CD4-positive, alpha-beta memory T cell (primary cell): Measurements from ENCODE around the gene TRIM47. TPM values are rescaled to one million over a fixed set of nuclear protein-coding genes. Genes with fewer than 3 reads are reported as not detected.
A peak's percentile ranks its signal among the peaks of the same experiment; 100 is the strongest.

Source experiments
- CTCF ChIA-PET: fragments of 350-600 bp; sonication (Branson Sonifier 250); formaldehyde crosslinking; loops from one replicate; lab custom pipeline; 2021; ENCODE audit warnings: inconsistent platforms; ENCODE audit not compliant: partially characterized antibody; lab: Charles Lee
- POLR2A ChIA-PET: fragments of 350-600 bp; sonication (Branson Sonifier 250); formaldehyde crosslinking; loops from one replicate; lab custom pipeline; 2021; ENCODE audit not compliant: partially characterized antibody; lab: Charles Lee
- DNase-seq, 5 donors: peaks; one replicate each; pipeline versions ENCODE4 v3.0.0 to v3.0.0-alpha.2; 2020 to 2022; ENCODE audit warnings: mixed read lengths in 1 of 5
- H3K27ac ChIP-seq: one replicate; pipeline ENCODE4 v1.7.0; 2013; ENCODE audit warnings: low read depth, low read length
- H3K27me3 ChIP-seq: 2 replicates; pipeline ENCODE4 v1.7.0; 2013; ENCODE audit warnings: mild to moderate bottlenecking, low read length, moderate library complexity; ENCODE audit not compliant: insufficient read depth
- H3K36me3 ChIP-seq: 2 replicates; pipeline ENCODE4 v1.7.0; 2013; ENCODE audit warnings: mild to moderate bottlenecking, low read length, moderate library complexity; ENCODE audit not compliant: insufficient read depth
- H3K4me1 ChIP-seq: 2 replicates; pipeline ENCODE4 v1.7.0; 2013; ENCODE audit warnings: mild to moderate bottlenecking, low read length, moderate library complexity; ENCODE audit not compliant: insufficient read depth
- H3K4me3 ChIP-seq, 2 donors: one replicate each; pipeline ENCODE4 v1.7.0; 2013; ENCODE audit warnings: low read length in 2 of 2, mild to moderate bottlenecking in 1 of 2
- H3K9me3 ChIP-seq, 2 donors: one replicate each; pipeline ENCODE4 v1.7.0; 2013; ENCODE audit warnings: low read length in 2 of 2, control low read depth in 1 of 2; ENCODE audit not compliant: control insufficient read depth in 1 of 2
- H3K27ac Mint-ChIP-seq, 7 donors: one replicate each; pipeline ENCODE4 v1.8.0; 2020 to 2021; ENCODE audit warnings: mixed read lengths in 7 of 7, mild to moderate bottlenecking in 6 of 7, inconsistent platforms in 3 of 7, moderate library complexity in 3 of 7
- H3K27me3 Mint-ChIP-seq, 2 donors: one replicate each; pipeline ENCODE4 v1.8.0; 2020 to 2021; ENCODE audit warnings: mixed read lengths in 2 of 2
- H3K36me3 Mint-ChIP-seq, 2 donors: one replicate each; pipeline ENCODE4 v1.8.0; 2020 to 2021; ENCODE audit warnings: mixed read lengths in 2 of 2, inconsistent platforms in 1 of 2, mild to moderate bottlenecking in 1 of 2
- H3K4me1 Mint-ChIP-seq, 4 donors: one replicate each; pipeline ENCODE4 v1.8.0; 2020 to 2021; ENCODE audit warnings: mixed read lengths in 4 of 4, mild to moderate bottlenecking in 1 of 4
- H3K4me3 Mint-ChIP-seq, 8 donors: one replicate each; pipeline ENCODE4 v1.8.0; 2020 to 2021; ENCODE audit warnings: mixed read lengths in 8 of 8, mild to moderate bottlenecking in 7 of 8, moderate library complexity in 6 of 8, inconsistent platforms in 3 of 8
- H3K9me3 Mint-ChIP-seq, 8 donors: one replicate each; pipeline ENCODE4 v1.8.0; 2020 to 2021; ENCODE audit warnings: mixed read lengths in 8 of 8, mild to moderate bottlenecking in 5 of 8, inconsistent platforms in 3 of 8, moderate library complexity in 1 of 8
- intact Hi-C: fragments of 100-400 bp; cut with micrococcal nuclease; formaldehyde crosslinking; loops from one replicate; pipeline ENCODE4 v1.15.1; 2023
- polyA plus RNA-seq, 2 donors: library from polyadenylated mRNA; unstranded; fragments of 300-500 nt; fragmentation: Illumina TruSeq; gene quantifications; one replicate each; pipeline ENCODE4 v1.2.3, GENCODE V29; 2021
- total RNA-seq, 2 experiments: library from RNA; stranded (reverse); gene quantifications; one replicate each; pipeline ENCODE4 v1.2.3, GENCODE V29; 2021

The TRIM47 gene
- total and polyA plus RNA-seq, 4 experiments from 2014 or later: 11.2 to 26.8 (median 20.0) TPM

- no peak overlapping the region for H3K4me3 ChIP-seq
These were observed 33.2 kb downstream of the TRIM47 start for GRCh38 chr17:75845058-75845711.

GRCh38 chr17:75844530-75845057 is 33.8 kb downstream of the TRIM47 start:
- Histone ChIP-seq H3K27ac (peak overlapping the region; percentile 90), H3K36me3 (peaks cover 42% of the 10 kb centered on the region)
- H3K27ac Mint-ChIP-seq: peak overlapping the region; percentile 76 to 96 (median 95)

More at GRCh38 chr17:75845058-75845711, 33.2 kb downstream of the TRIM47 start:
- Mint-ChIP-seq H3K4me3 (peak overlapping the region; percentile 24 to 50 (median 33)), H3K27ac (peak overlapping the region; percentile 47 to 90 (median 77)), H3K4me1 (peaks cover 5 to 39% (median 22%) of the 10 kb centered on the region in 4 donors), H3K9me3 (no peaks in the 10 kb centered on the region), H3K36me3 (peaks cover 21 to 48% of the 10 kb centered on the region in 2 donors), H3K27me3 (no peaks in the 10 kb centered on the region)
- H3K9me3 ChIP-seq: no peaks in the 10 kb centered on the region
- intact Hi-C loops: no loop called here
- H3K27me3 ChIP-seq: no peaks in the 10 kb centered on the region
- peaks cover 49% of the 10 kb centered on the region for H3K4me1 ChIP-seq
- ChIA-PET CTCF (interaction anchor here (0.7 to 6.8 kb wide), 18 partner anchors 8 to 96 kb away, joined by 3 to 46 read pairs (median 8); partner anchors contain the start of genes GALK1, TRIM65, UNK and WBP2), POLR2A (interaction anchor here (1.7 to 26.2 kb wide), 10 partner anchors 9 to 92 kb away, joined by 4 to 563 read pairs (median 80); partner anchors contain the start of genes GALK1, TRIM47, TRIM65 and UNK)
- H3K27ac ChIP-seq: peak overlapping the region; percentile 90
- DNase-seq: peak; percentile 44 to 73 (median 49)
- H3K36me3 ChIP-seq: peaks cover 41% of the 10 kb centered on the region

GRCh38 chr17:75843577-75844529 is 34.5 kb downstream of the TRIM47 start, which contains the start of gene UNC13D:
UNC13D (minus strand) TSS chr17:75844404; CDS start chr17:75844337, 67 bp downstream.
- Histone ChIP-seq H3K4me3 (peak within 1 kb of the TSS; percentile 90 to 91), H3K36me3 (peaks cover 35% of the 10 kb centered on the region), H3K4me1 (peaks cover 44% of the 10 kb centered on the region), H3K27me3 (no peaks in the 10 kb centered on the region), H3K9me3 (no peaks in the 10 kb centered on the region), H3K27ac (peak within 1 kb of the TSS; percentile 90)
- no peaks in the 10 kb centered on the region for H3K27me3 Mint-ChIP-seq
- peak within 1 kb of the TSS; percentile 90 to 96 (median 95) for H3K27ac Mint-ChIP-seq
- H3K4me3 Mint-ChIP-seq: peak within 1 kb of the TSS; percentile 91 to 97 (median 94)
- H3K9me3 Mint-ChIP-seq: no peaks in the 10 kb centered on the region
- peak; percentile 61 to 80 (median 65) for DNase-seq
- peaks cover 5 to 39% (median 19%) of the 10 kb centered on the region in 4 donors for H3K4me1 Mint-ChIP-seq
- intact Hi-C loops: loop anchor here (1.0 kb wide), 3 partner anchors 11 to 32 kb away; partner anchors contain the start of gene WBP2
- peaks cover 17 to 45% of the 10 kb centered on the region in 2 donors for H3K36me3 Mint-ChIP-seq
- ChIA-PET CTCF (interaction anchor here (0.6 to 6.8 kb wide), 16 partner anchors 8 to 95 kb away, joined by 3 to 46 read pairs (median 6); partner anchors contain the start of genes GALK1, TRIM65, UNK and WBP2), POLR2A (interaction anchor here (0.7 to 26.2 kb wide), 20 partner anchors 9 to 421 kb away, joined by 3 to 563 read pairs (median 4); partner anchors contain the start of genes FBF1, GALK1, MRPL38 and SMIM5)

More at GRCh38 chr17:75844530-75845057, 33.8 kb downstream of the TRIM47 start:
- ChIA-PET CTCF (interaction anchor here (0.7 to 6.8 kb wide), 15 partner anchors 9 to 95 kb away, joined by 3 to 46 read pairs (median 8); partner anchors contain the start of genes GALK1, TRIM65, UNK and WBP2), POLR2A (interaction anchor here (0.9 to 26.2 kb wide), 16 partner anchors 10 to 421 kb away, joined by 3 to 563 read pairs (median 12); partner anchors contain the start of genes FBF1, GALK1, MRPL38 and SMIM5)
- DNase-seq: no peak
- intact Hi-C loops: loop anchor here (1.0 kb wide), 1 partner anchor 11 kb away; the partner anchor contains the start of gene WBP2
- no peaks in the 10 kb centered on the region for H3K27me3 ChIP-seq
- no peaks in the 10 kb centered on the region for H3K9me3 ChIP-seq
- peaks cover 18 to 45% of the 10 kb centered on the region in 2 donors for H3K36me3 Mint-ChIP-seq
- H3K4me1 Mint-ChIP-seq: peaks cover 5 to 39% (median 22%) of the 10 kb centered on the region in 4 donors
- H3K4me3 ChIP-seq: peak overlapping the region; percentile 90 to 91
- no peaks in the 10 kb centered on the region for H3K27me3 Mint-ChIP-seq
- H3K4me3 Mint-ChIP-seq: peak overlapping the region in 7 of 8 donors; percentile 52 to 97 (median 94)
- H3K9me3 Mint-ChIP-seq: no peaks in the 10 kb centered on the region
- peaks cover 49% of the 10 kb centered on the region for H3K4me1 ChIP-seq

DNA sequence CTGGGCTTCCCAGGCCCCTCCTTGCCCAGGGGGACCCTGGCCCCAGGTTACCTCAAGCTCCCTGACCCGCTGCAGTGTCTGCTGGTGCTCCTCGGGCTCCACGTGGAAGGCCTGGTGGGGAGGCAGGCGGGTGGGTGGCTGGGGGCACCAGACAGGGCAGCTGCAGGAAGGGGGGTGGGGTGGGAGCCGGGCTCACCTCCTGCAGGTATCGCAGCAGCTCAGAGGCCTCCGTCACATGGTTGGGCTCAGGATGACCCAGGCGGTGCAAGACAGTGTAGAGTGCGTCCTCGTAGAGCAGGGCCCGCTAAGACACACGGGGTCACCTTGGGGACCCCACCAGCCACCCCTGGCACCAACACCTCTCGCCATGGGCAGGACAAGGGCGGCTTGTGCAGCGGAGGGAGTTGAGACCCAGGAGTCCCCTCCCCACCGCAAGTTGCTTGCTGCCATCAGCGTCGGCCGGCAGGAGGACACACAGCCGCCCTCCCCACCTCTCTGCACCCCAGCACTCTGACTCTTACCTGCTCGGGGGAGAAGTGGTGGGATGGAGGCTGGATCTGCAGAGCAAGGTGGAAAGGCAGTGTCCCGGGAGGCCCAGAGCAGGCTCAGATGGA is 35.3 kb downstream of the TRIM47 start:
- peak overlapping the region; percentile 63 to 96 (median 95) for H3K27ac Mint-ChIP-seq
- CTCF ChIA-PET: interaction anchor here (0.6 to 5.2 kb wide), 12 partner anchors 8 to 94 kb away, joined by 3 to 35 read pairs (median 4); partner anchors contain the start of genes TRIM65 and WBP2

GRCh38 chr17:75842411-75842810 is 36.0 kb downstream of the TRIM47 start:
- H3K27ac Mint-ChIP-seq: peak overlapping the region in 2 of 7 donors; percentile 60 to 88
- no peaks in the 10 kb centered on the region for H3K27me3 ChIP-seq
- peaks cover 34% of the 10 kb centered on the region for H3K4me1 ChIP-seq
- peaks cover 2 to 28% (median 10%) of the 10 kb centered on the region in 4 donors for H3K4me1 Mint-ChIP-seq
- no peaks in the 10 kb centered on the region for H3K27me3 Mint-ChIP-seq
- peak overlapping the region in 1 of 2 donors; percentile 90 for H3K4me3 ChIP-seq
- peaks cover 27% of the 10 kb centered on the region for H3K36me3 ChIP-seq
- peak overlapping the region; percentile 90 for H3K27ac ChIP-seq
- peak overlapping the region in 7 of 8 donors; percentile 25 to 96 (median 92) for H3K4me3 Mint-ChIP-seq
- intact Hi-C loops: no loop called here
- H3K36me3 Mint-ChIP-seq: peaks cover 14 to 42% of the 10 kb centered on the region in 2 donors
- POLR2A ChIA-PET: interaction anchor here (5.3 to 26.2 kb wide), 6 partner anchors 8 to 62 kb away, joined by 79 to 563 read pairs (median 148); partner anchors contain the start of genes TRIM47, TRIM65, UNK and WBP2
- no peak for DNase-seq
- no peaks in the 10 kb centered on the region for H3K9me3 ChIP-seq
- no peaks in the 10 kb centered on the region for H3K9me3 Mint-ChIP-seq
- CTCF ChIA-PET: interaction anchor here (0.7 to 1.6 kb wide), 3 partner anchors 9 to 69 kb away, joined by 3 to 8 read pairs (median 4); no protein-coding TSS in a partner anchor

More for the DNA sequence above, 35.3 kb downstream of the TRIM47 start:
- peak overlapping the region; percentile 90 for H3K27ac ChIP-seq
- POLR2A ChIA-PET: interaction anchor here (0.7 to 26.2 kb wide), 12 partner anchors 9 to 210 kb away, joined by 3 to 563 read pairs (median 48); partner anchors contain the start of genes SMIM5, TRIM47, TRIM65 and UNK
- H3K27me3 Mint-ChIP-seq: no peaks in the 10 kb centered on the region
- H3K4me1 Mint-ChIP-seq: peaks cover 2 to 32% (median 13%) of the 10 kb centered on the region in 4 donors
- H3K9me3 ChIP-seq: no peaks in the 10 kb centered on the region
- no peaks in the 10 kb centered on the region for H3K9me3 Mint-ChIP-seq
- peak in 2 of 5 donors; percentile 34 to 39 for DNase-seq
- peak overlapping the region; percentile 90 to 91 for H3K4me3 ChIP-seq
- peak overlapping the region; percentile 91 to 97 (median 94) for H3K4me3 Mint-ChIP-seq
- intact Hi-C loops: loop anchor here (1.0 kb wide), 2 partner anchors 11 to 33 kb away; no protein-coding TSS in a partner anchor
- peaks cover 36% of the 10 kb centered on the region for H3K4me1 ChIP-seq
- H3K27me3 ChIP-seq: no peaks in the 10 kb centered on the region
- peaks cover 28% of the 10 kb centered on the region for H3K36me3 ChIP-seq
- peaks cover 10 to 43% of the 10 kb centered on the region in 2 donors for H3K36me3 Mint-ChIP-seq
